HG03060 (cell line): ENCODE results near the gene VAV3.

ENCODE experiments used
- ATAC-seq: cut with Tn5 transposase; IDR thresholded peaks from one replicate; pipeline ENCODE4 v1.9.1; 2021; ENCODE audit warnings: low read depth, moderate number of reproducible peaks; ENCODE audit not compliant: unreplicated experiment

VAV3 gene

GRCh38 chr1:107804134-107804533 lies 160.8 kb downstream of the VAV3 start:
- ATAC-seq, result no peak

- no peak for ATAC-seq
Observed at GRCh38 chr1:107803579-107803978, 161.4 kb downstream of the VAV3 start.

GRCh38 chr1:107802654-107803053 lies 162.3 kb downstream of the VAV3 start:
- no peak for ATAC-seq

GRCh38 chr1:107795994-107796393 lies 169.0 kb downstream of the VAV3 start:
- no peak for ATAC-seq

GRCh38 chr1:107795441-107795840 lies 169.5 kb downstream of the VAV3 start:
- ATAC-seq, result no peak

GRCh38 chr1:107794571-107794970 lies 170.4 kb downstream of the VAV3 start:
- ATAC-seq, result no peak

GRCh38 chr1:107793896-107794453 lies 171.0 kb downstream of the VAV3 start:
- no peak for ATAC-seq

- no peak for ATAC-seq
Observed at GRCh38 chr1:107791348-107791747, 173.6 kb downstream of the VAV3 start.

- no peak for ATAC-seq
Observed at GRCh38 chr1:107789817-107790524, 175.0 kb downstream of the VAV3 start.

GRCh38 chr1:107788206-107789202 lies 176.5 kb downstream of the VAV3 start:
- no peak for ATAC-seq

- no peak for ATAC-seq
Observed at GRCh38 chr1:107787299-107787698, 177.7 kb downstream of the VAV3 start.

- ATAC-seq, result no peak
Observed at GRCh38 chr1:107786203-107786845, 178.7 kb downstream of the VAV3 start.

GRCh38 chr1:107785496-107786202 lies 179.3 kb downstream of the VAV3 start:
- ATAC-seq, result no peak

- ATAC-seq, result no peak
Observed at GRCh38 chr1:107782217-107782845, 182.6 kb downstream of the VAV3 start.

GRCh38 chr1:107781245-107781644 lies 183.7 kb downstream of the VAV3 start:
- ATAC-seq, result no peak

GRCh38 chr1:107777664-107778047 lies 187.3 kb downstream of the VAV3 start:
- ATAC-seq, result peak; percentile 20

GRCh38 chr1:107776900-107777663 lies 187.9 kb downstream of the VAV3 start:
- ATAC-seq, result peak; percentile 60

- ATAC-seq, result no peak
Observed at GRCh38 chr1:107771377-107771776, 193.6 kb downstream of the VAV3 start.

- no peak for ATAC-seq
Observed at GRCh38 chr1:107767156-107767582, 197.8 kb downstream of the VAV3 start.
